Measurements from ENCODE around the gene SYNE2. TPM values are rescaled to one million over a fixed set of nuclear protein-coding genes. Genes with fewer than 3 reads are reported as not detected.
"Not testable (repeated sequence)": the region's sequence is repeated elsewhere in the genome, so short reads cannot be mapped to it uniquely, and the experiment has no call there.

Gene SYNE2
- total RNA-seq, 1 experiment from 2014 or later: 67.4 TPM

GRCh38 chr14:63863004-63863403 lies 10.2 kb downstream of the SYNE2 start:
- CTCF ChIA-PET: interaction anchor here (0.6 kb wide), 1 partner anchor 15 kb away, joined by 3 read pairs; no protein-coding TSS in a partner anchor

GRCh38 chr14:63864775-63865174 lies 12.0 kb downstream of the SYNE2 start:
- DNase-seq (ENCODE audit: unreplicated experiment); H3K9me3 Mint-ChIP-seq (ENCODE audit: unreplicated experiment); H3K27me3 Mint-ChIP-seq (ENCODE audit: insufficient read depth, unreplicated experiment); intact Hi-C loops (cut with micrococcal nuclease): not testable (repeated sequence)
- CTCF ChIA-PET: interaction anchor here (1.3 kb wide), 1 partner anchor 32 kb away, joined by 3 read pairs; no protein-coding TSS in a partner anchor
- peaks cover 13% of the 10 kb centered on the region for H3K36me3 Mint-ChIP-seq (ENCODE audit: insufficient read depth, unreplicated experiment)
- peak overlapping the region; percentile 66 for H3K4me3 Mint-ChIP-seq (ENCODE audit: unreplicated experiment)
- peaks cover 15% of the 10 kb centered on the region for H3K4me1 Mint-ChIP-seq (ENCODE audit: insufficient read depth, unreplicated experiment)
- peak overlapping the region; percentile 99 for H3K27ac Mint-ChIP-seq (ENCODE audit: low read depth, unreplicated experiment)
- POLR2A ChIA-PET: interaction anchor here (1.3 to 4.5 kb wide), 9 partner anchors 11 to 128 kb away, joined by 3 to 106 read pairs (median 7); partner anchors contain the start of gene SYNE2
- BruUV-seq (replicated peaks): TSS peak; percentile 96

More at GRCh38 chr14:63863004-63863403, 10.2 kb downstream of the SYNE2 start:
- TF ChIP-seq CTCF (IDR thresholded peaks at IDR 0.05; ENCODE audit: unreplicated experiment): no peak
- Mint-ChIP-seq H3K4me1 (ENCODE audit: insufficient read depth, unreplicated experiment) (peaks cover 12% of the 10 kb centered on the region), H3K9me3 (ENCODE audit: unreplicated experiment) (no peaks in the 10 kb centered on the region), H3K27ac (ENCODE audit: low read depth, unreplicated experiment) (peak overlapping the region; percentile 40), H3K27me3 (ENCODE audit: insufficient read depth, unreplicated experiment) (no peaks in the 10 kb centered on the region), H3K36me3 (ENCODE audit: insufficient read depth, unreplicated experiment) (peaks cover 13% of the 10 kb centered on the region), H3K4me3 (ENCODE audit: unreplicated experiment) (no peak overlapping the region)
- intact Hi-C loops (cut with micrococcal nuclease): no loop called here
- POLR2A ChIA-PET: interaction anchor here (0.8 to 4.5 kb wide), 14 partner anchors 9 to 129 kb away, joined by 3 to 106 read pairs (median 5); partner anchors contain the start of gene SYNE2
- no TSS peak for BruUV-seq (replicated peaks)
- DNase-seq (ENCODE audit: unreplicated experiment): no peak

DNA sequence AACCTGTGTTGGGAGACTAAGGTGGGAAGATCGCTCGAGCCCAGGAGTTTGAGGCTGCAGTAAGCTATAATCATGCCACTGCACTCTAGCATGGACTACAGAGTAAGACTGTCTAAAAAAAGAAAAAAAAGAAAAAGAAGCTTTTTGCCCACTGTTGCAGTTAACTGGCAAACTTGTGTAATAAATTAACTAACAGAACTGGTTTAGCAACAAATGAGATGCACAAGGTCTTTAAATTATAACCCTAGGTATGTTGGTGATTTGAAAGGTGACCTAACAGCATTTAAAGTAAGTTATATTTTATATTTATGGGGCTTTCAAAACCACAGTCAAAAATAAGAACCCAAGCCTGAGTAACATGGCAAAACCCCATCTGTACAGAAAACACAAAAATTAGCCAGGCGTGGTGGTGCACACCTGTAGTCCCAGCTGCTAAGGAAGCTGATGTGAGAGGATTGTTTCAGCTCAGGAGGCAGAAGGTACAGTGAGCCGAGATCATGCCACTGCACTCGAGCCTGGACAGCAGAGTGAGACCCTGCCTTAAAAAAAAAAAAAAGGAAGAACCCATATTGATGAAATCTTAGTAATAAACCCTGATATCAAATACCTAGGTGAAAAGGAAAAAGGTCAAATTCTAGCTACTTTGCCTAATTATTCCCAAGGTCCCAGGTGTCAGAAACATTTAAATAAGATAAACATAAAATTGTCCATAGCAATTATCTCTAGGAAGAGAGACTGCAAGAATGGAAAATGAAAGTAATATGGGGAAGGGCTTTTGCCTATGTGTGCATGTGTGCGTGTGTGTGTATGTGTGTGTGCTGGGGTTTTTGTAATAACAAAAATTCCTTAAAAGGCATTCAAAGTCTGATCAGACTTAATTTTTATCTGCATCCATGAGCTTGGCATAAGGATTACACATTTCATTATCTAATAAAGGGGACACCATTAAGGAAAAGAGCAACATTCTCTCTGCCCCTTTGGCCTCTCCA lies 15.4 kb downstream of the SYNE2 start:
- H3K4me3 Mint-ChIP-seq (ENCODE audit: unreplicated experiment): no peak overlapping the region

GRCh38 chr14:63869940-63870752 lies 17.3 kb downstream of the SYNE2 start:
- H3K9me3 Mint-ChIP-seq (ENCODE audit: unreplicated experiment); CTCF ChIA-PET; BruUV-seq (replicated peaks); H3K36me3 Mint-ChIP-seq (ENCODE audit: insufficient read depth, unreplicated experiment); H3K27me3 Mint-ChIP-seq (ENCODE audit: insufficient read depth, unreplicated experiment); H3K27ac Mint-ChIP-seq (ENCODE audit: low read depth, unreplicated experiment); H3K4me3 Mint-ChIP-seq (ENCODE audit: unreplicated experiment); intact Hi-C loops (cut with micrococcal nuclease): not testable (repeated sequence)
- POLR2A ChIA-PET: interaction anchor here (0.6 to 2.6 kb wide), 9 partner anchors 12 to 228 kb away, joined by 3 to 14 read pairs (median 4); partner anchors contain the start of genes SYNE2 and WDR89
- peak; percentile 74 for DNase-seq (ENCODE audit: unreplicated experiment)
- peaks cover 20% of the 10 kb centered on the region for H3K4me1 Mint-ChIP-seq (ENCODE audit: insufficient read depth, unreplicated experiment)

More for the DNA sequence above, 15.4 kb downstream of the SYNE2 start:
- H3K4me1 Mint-ChIP-seq (ENCODE audit: insufficient read depth, unreplicated experiment): peaks cover 19% of the 10 kb centered on the region
- no peak overlapping the region for H3K27ac Mint-ChIP-seq (ENCODE audit: low read depth, unreplicated experiment)
- peaks cover 6% of the 10 kb centered on the region for H3K36me3 Mint-ChIP-seq (ENCODE audit: insufficient read depth, unreplicated experiment)
- no peak for DNase-seq (ENCODE audit: unreplicated experiment)
- ChIA-PET POLR2A (interaction anchor here (0.6 to 2.6 kb wide), 10 partner anchors 7 to 227 kb away, joined by 3 to 14 read pairs (median 4); partner anchors contain the start of gene WDR89), CTCF (interaction anchor here (0.7 to 1.4 kb wide), 2 partner anchors 26 to 174 kb away, joined by 3 read pairs; no protein-coding TSS in a partner anchor)
- no peak for TF ChIP-seq CTCF (IDR thresholded peaks at IDR 0.05; ENCODE audit: unreplicated experiment)
- no TSS peak for BruUV-seq (replicated peaks)
- intact Hi-C loops (cut with micrococcal nuclease): no loop called here
- H3K9me3 Mint-ChIP-seq (ENCODE audit: unreplicated experiment): no peaks in the 10 kb centered on the region
- H3K27me3 Mint-ChIP-seq (ENCODE audit: insufficient read depth, unreplicated experiment): no peaks in the 10 kb centered on the region

- POLR2A ChIA-PET: interaction anchor here (0.6 to 2.6 kb wide), 6 partner anchors 11 to 229 kb away, joined by 3 to 14 read pairs (median 4); partner anchors contain the start of genes SYNE2 and WDR89
- H3K27ac Mint-ChIP-seq (ENCODE audit: low read depth, unreplicated experiment); H3K4me3 Mint-ChIP-seq (ENCODE audit: unreplicated experiment); H3K9me3 Mint-ChIP-seq (ENCODE audit: unreplicated experiment); intact Hi-C loops (cut with micrococcal nuclease); H3K36me3 Mint-ChIP-seq (ENCODE audit: insufficient read depth, unreplicated experiment); CTCF ChIA-PET; H3K27me3 Mint-ChIP-seq (ENCODE audit: insufficient read depth, unreplicated experiment); BruUV-seq (replicated peaks); DNase-seq (ENCODE audit: unreplicated experiment): not testable (repeated sequence)
- peaks cover 25% of the 10 kb centered on the region for H3K4me1 Mint-ChIP-seq (ENCODE audit: insufficient read depth, unreplicated experiment)
Observed at GRCh38 chr14:63870753-63871037, 17.9 kb downstream of the SYNE2 start.

Measured in MCF 10A (cell line).